AG10803 (cell line): ENCODE results near the gene SLC25A44.
A peak's percentile ranks its signal among the peaks of the same experiment; 100 is the strongest.

Experiments
- DNase-seq: peaks from one replicate; pipeline ENCODE4 v3.0.0; 2010; ENCODE audit warnings: low read depth
- H3K4me3 ChIP-seq: 2 replicates; pipeline ENCODE4 v1.5.1; 2011; ENCODE audit warnings: mild to moderate bottlenecking, low read length, control low read depth
- CTCF ChIP-seq: conservative IDR thresholded peaks from 2 replicates; pipeline ENCODE4 v1.5.1; 2011; ENCODE audit warnings: mild to moderate bottlenecking, low read length, control low read depth, inconsistent platforms

SLC25A44 gene

GRCh38 chr1:156194300-156194652, 372 bp downstream of the SLC25A44 start:
- no peak for TF ChIP-seq CTCF

GRCh38 chr1:156195853-156196252, 1.9 kb downstream of the SLC25A44 start:
- no peak for DNase-seq
- no peak overlapping the region for H3K4me3 ChIP-seq
- TF ChIP-seq CTCF: no peak

More at GRCh38 chr1:156194300-156194652, 372 bp downstream of the SLC25A44 start:
- peak overlapping the region; percentile 80 for H3K4me3 ChIP-seq
- DNase-seq: no peak

- H3K4me3 ChIP-seq: no peak overlapping the region
- no peak for DNase-seq
- no peak for TF ChIP-seq CTCF
Observed at GRCh38 chr1:156196445-156196844, 2.5 kb downstream of the SLC25A44 start.

GRCh38 chr1:156198831-156199349, 5.0 kb downstream of the SLC25A44 start:
- no peak for DNase-seq
- H3K4me3 ChIP-seq: no peak overlapping the region
- no peak for TF ChIP-seq CTCF

GRCh38 chr1:156200044-156200443, 6.1 kb downstream of the SLC25A44 start:
- TF ChIP-seq CTCF: no peak
- no peak for DNase-seq
- H3K4me3 ChIP-seq: no peak overlapping the region

- no peak for TF ChIP-seq CTCF
- DNase-seq: peak; percentile 48
Observed at GRCh38 chr1:156203331-156203730, 9.4 kb downstream of the SLC25A44 start.

GRCh38 chr1:156204686-156205085, 10.8 kb downstream of the SLC25A44 start:
- H3K4me3 ChIP-seq: no peak overlapping the region
- peak; percentile 15 for DNase-seq
- TF ChIP-seq CTCF: no peak

More at GRCh38 chr1:156203331-156203730, 9.4 kb downstream of the SLC25A44 start:
- H3K4me3 ChIP-seq: no peak overlapping the region
